ENCODE measurements around the gene WDR27.

Gene WDR27

DNA sequence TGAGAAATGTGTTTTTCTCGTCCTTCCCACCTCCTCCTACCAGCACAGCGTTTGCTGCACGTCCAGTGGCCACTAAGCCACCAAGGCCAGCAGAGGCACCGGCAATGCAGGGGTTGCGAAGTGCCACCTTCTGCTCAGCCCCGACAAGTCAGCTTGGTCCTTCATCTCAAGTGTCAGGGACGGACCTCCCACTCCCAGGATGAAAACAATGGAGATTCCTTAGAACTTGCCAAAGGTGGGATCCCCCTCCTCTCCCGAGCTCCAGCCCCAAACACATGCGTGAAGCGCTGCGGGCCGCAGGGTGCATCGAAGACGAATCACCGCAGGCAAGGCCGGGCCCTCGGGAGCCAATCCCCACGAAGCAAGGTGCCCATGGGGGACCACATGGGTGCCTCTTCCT, 60.8 kb downstream of the WDR27 start:
- H3K4me2 ChIP-seq (ENCODE audit: low read depth, low read length, poor library complexity, severe bottlenecking): no peak overlapping the region
- TF ChIP-seq EZH2phosphoT487 (conservative IDR thresholded peaks at IDR 0.05; ENCODE audit: low read length): no peak
- TF ChIP-seq, protein P1, sequence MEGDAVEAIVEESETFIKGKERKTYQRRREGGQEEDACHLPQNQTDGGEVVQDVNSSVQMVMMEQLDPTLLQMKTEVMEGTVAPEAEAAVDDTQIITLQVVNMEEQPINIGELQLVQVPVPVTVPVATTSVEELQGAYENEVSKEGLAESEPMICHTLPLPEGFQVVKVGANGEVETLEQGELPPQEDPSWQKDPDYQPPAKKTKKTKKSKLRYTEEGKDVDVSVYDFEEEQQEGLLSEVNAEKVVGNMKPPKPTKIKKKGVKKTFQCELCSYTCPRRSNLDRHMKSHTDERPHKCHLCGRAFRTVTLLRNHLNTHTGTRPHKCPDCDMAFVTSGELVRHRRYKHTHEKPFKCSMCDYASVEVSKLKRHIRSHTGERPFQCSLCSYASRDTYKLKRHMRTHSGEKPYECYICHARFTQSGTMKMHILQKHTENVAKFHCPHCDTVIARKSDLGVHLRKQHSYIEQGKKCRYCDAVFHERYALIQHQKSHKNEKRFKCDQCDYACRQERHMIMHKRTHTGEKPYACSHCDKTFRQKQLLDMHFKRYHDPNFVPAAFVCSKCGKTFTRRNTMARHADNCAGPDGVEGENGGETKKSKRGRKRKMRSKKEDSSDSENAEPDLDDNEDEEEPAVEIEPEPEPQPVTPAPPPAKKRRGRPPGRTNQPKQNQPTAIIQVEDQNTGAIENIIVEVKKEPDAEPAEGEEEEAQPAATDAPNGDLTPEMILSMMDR (IDR thresholded peaks at IDR 0.05; ENCODE audit: insufficient read depth, low read length, poor library complexity, severe bottlenecking): no peak
- H3K9ac ChIP-seq (ENCODE audit: low read length): no peak overlapping the region
- no peak overlapping the region for H3K4me3 ChIP-seq (ENCODE audit: insufficient read depth, low read length, poor library complexity, severe bottlenecking)
- no peaks in the 10 kb centered on the region for H3K9me3 ChIP-seq (ENCODE audit: insufficient read depth, low read length)
- no peaks in the 10 kb centered on the region for H4K20me1 ChIP-seq (ENCODE audit: low read depth, low read length)
- H2AFZ ChIP-seq (ENCODE audit: low read depth, low read length, severe bottlenecking): no peak overlapping the region
- H3K36me3 ChIP-seq (ENCODE audit: low read length): no peaks in the 10 kb centered on the region
- H3K27me3 ChIP-seq (ENCODE audit: low read length): no peaks in the 10 kb centered on the region
- no peaks in the 10 kb centered on the region for H3F3A ChIP-seq (ENCODE audit: insufficient read depth)
- no peaks in the 10 kb centered on the region for H3K9me2 ChIP-seq (replicated peaks; ENCODE audit: insufficient read depth, low read length)
- H3K79me2 ChIP-seq (ENCODE audit: insufficient read depth, low read length): no peaks in the 10 kb centered on the region
- no peak overlapping the region for H3K27ac ChIP-seq (ENCODE audit: low read depth, low read length)

DNA sequence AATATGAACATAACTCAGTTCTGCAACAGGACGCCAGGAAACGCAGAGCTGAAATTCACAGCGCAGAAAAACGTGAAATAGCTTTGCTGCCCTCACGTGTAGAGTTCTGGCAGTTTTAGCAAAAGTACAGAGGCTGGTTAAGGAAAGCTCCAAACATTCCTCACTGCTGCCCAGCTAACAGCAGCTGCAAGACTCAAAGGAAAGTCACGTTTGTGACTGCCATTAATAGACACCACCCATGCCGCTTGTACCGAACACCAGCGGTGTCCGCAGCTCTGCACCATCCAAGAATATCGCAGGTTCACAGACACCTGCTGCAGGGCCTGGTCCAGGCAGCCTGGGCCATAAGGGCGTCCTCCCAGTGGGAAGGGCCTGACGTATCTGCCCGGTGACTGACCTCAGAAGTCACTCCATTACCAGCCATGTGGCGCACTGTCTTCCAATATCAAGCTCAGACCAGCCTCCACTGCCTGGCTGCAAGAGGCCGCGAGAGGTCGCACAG, 61.4 kb downstream of the WDR27 start:
- H3K9me2 ChIP-seq (replicated peaks; ENCODE audit: insufficient read depth, low read length): no peaks in the 10 kb centered on the region
- no peak overlapping the region for H3K9ac ChIP-seq (ENCODE audit: low read length)

DNA sequence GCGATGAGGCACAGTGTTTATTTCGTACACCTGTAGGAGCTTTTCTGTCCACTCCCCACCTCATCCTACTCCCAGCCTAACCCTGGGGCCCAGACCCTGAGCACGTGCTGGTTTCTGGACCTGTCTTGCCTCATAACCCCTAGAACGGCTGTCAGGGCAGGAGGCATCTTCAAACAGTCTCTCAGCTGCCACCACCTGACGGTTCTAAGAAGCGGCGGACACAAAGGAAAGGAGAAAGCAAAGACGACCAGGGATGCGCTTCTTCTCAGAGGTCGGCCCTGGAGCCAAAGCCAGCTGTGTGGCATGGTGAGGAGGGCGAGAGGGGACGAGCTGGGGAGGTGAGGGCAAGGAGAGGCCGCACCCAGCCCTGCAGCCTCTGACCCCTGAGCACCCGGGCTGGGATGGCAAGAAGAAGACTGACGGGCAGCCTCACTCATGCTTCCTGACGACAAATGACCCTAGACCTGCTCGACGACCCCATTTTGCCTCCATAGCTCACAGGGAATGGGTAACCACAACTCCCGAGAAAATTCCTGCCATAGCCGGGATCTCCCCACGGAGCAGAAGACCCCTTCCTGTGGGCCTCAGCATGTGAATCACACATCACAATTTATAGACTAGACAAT, 62.1 kb downstream of the WDR27 start:
- Histone ChIP-seq H3F3A (ENCODE audit: insufficient read depth) (no peaks in the 10 kb centered on the region), H3K27ac (ENCODE audit: low read depth, low read length) (no peak overlapping the region), H3K9me3 (ENCODE audit: insufficient read depth, low read length) (no peaks in the 10 kb centered on the region)

More for the DNA sequence above, 61.4 kb downstream of the WDR27 start:
- Histone ChIP-seq H3K4me3 (ENCODE audit: insufficient read depth, low read length, poor library complexity, severe bottlenecking) (no peak overlapping the region), H3K27me3 (ENCODE audit: low read length) (no peaks in the 10 kb centered on the region), H3K9me3 (ENCODE audit: insufficient read depth, low read length) (no peaks in the 10 kb centered on the region), H3K79me2 (ENCODE audit: insufficient read depth, low read length) (no peaks in the 10 kb centered on the region), H2AFZ (ENCODE audit: low read depth, low read length, severe bottlenecking) (no peak overlapping the region), H4K20me1 (ENCODE audit: low read depth, low read length) (no peaks in the 10 kb centered on the region), H3K4me2 (ENCODE audit: low read depth, low read length, poor library complexity, severe bottlenecking) (no peak overlapping the region), H3K27ac (ENCODE audit: low read depth, low read length) (no peak overlapping the region), H3K36me3 (ENCODE audit: low read length) (no peaks in the 10 kb centered on the region), H3F3A (ENCODE audit: insufficient read depth) (no peaks in the 10 kb centered on the region)
- TF ChIP-seq EZH2phosphoT487 (conservative IDR thresholded peaks at IDR 0.05; ENCODE audit: low read length): no peak
- TF ChIP-seq, protein P1 (IDR thresholded peaks at IDR 0.05; ENCODE audit: insufficient read depth, low read length, poor library complexity, severe bottlenecking): no peak

More for the DNA sequence above, 62.1 kb downstream of the WDR27 start:
- no peaks in the 10 kb centered on the region for H3K79me2 ChIP-seq (ENCODE audit: insufficient read depth, low read length)
- no peaks in the 10 kb centered on the region for H3K36me3 ChIP-seq (ENCODE audit: low read length)
- no peak overlapping the region for H2AFZ ChIP-seq (ENCODE audit: low read depth, low read length, severe bottlenecking)
- H3K4me3 ChIP-seq (ENCODE audit: insufficient read depth, low read length, poor library complexity, severe bottlenecking): no peak overlapping the region
- no peaks in the 10 kb centered on the region for H3K27me3 ChIP-seq (ENCODE audit: low read length)
- no peaks in the 10 kb centered on the region for H4K20me1 ChIP-seq (ENCODE audit: low read depth, low read length)
- H3K4me2 ChIP-seq (ENCODE audit: low read depth, low read length, poor library complexity, severe bottlenecking): no peak overlapping the region
- TF ChIP-seq, protein P1 (IDR thresholded peaks at IDR 0.05; ENCODE audit: insufficient read depth, low read length, poor library complexity, severe bottlenecking): no peak
- no peak for TF ChIP-seq EZH2phosphoT487 (conservative IDR thresholded peaks at IDR 0.05; ENCODE audit: low read length)
- no peak overlapping the region for H3K9ac ChIP-seq (ENCODE audit: low read length)
- no peaks in the 10 kb centered on the region for H3K9me2 ChIP-seq (replicated peaks; ENCODE audit: insufficient read depth, low read length)
